Epithelial cell of umbilical artery (primary cell): ENCODE data around the gene KRTAP7-1. TPM values are rescaled to one million over a fixed set of nuclear protein-coding genes. Genes with fewer than 3 reads are reported as not detected.

Source experiments
- total RNA-seq: library from RNA; depleted of rRNA; stranded (reverse); fragments of >200 nt; gene quantifications from 2 replicates; pipeline ENCODE4 v1.2.3, GENCODE V29; 2014

The KRTAP7-1 gene
- total RNA-seq = not detected in 2 replicates

GRCh38 chr21:30829659-30830058 is at the start of gene KRTAP7-1:
Gene KRTAP7-1 (minus strand): TSS chr21:30829759. CDS start chr21:30829698, 61 bp downstream.

GRCh38 chr21:30813174-30813573 is 16.4 kb downstream of the KRTAP7-1 start, which contains the start of gene KRTAP8-1:
Gene KRTAP8-1 (minus strand): TSS chr21:30813274. CDS start chr21:30813220, 54 bp downstream.

Other genes with a start within 250 kb of the KRTAP7-1 start
- gene KRTAP22-2, start 239.4 kb downstream of the KRTAP7-1 start, total RNA-seq = not detected in 2 replicates
- gene KRTAP6-3, start 237.3 kb downstream of the KRTAP7-1 start, total RNA-seq = not detected in 2 replicates
- gene KRTAP6-2, start 230.9 kb downstream of the KRTAP7-1 start, total RNA-seq = not detected in 2 replicates
- not detected in 2 replicates for gene KRTAP22-1, start 228.7 kb downstream of the KRTAP7-1 start, total RNA-seq
- gene KRTAP6-1, start 215.8 kb downstream of the KRTAP7-1 start, total RNA-seq = not detected in 2 replicates
- gene KRTAP20-1, start 213.3 kb downstream of the KRTAP7-1 start, total RNA-seq = not detected in 2 replicates
- gene KRTAP20-4, start 209.1 kb downstream of the KRTAP7-1 start, total RNA-seq = not detected in 2 replicates
- not detected in 2 replicates for gene KRTAP20-2, start 194.6 kb downstream of the KRTAP7-1 start, total RNA-seq
- not detected in 2 replicates for gene KRTAP20-3, start 186.9 kb downstream of the KRTAP7-1 start, total RNA-seq
- not detected in 2 replicates for gene KRTAP21-3, start 111.0 kb downstream of the KRTAP7-1 start, total RNA-seq
- gene KRTAP21-2, start 82.5 kb downstream of the KRTAP7-1 start, total RNA-seq = not detected in 2 replicates
- gene KRTAP21-1, start 74.3 kb downstream of the KRTAP7-1 start, total RNA-seq = not detected in 2 replicates
- not detected in 2 replicates for gene KRTAP8-1, start 16.5 kb downstream of the KRTAP7-1 start, total RNA-seq
- not detected in 2 replicates for gene KRTAP11-1, start 51.8 kb upstream of the KRTAP7-1 start, total RNA-seq
- gene KRTAP19-8, start 208.7 kb upstream of the KRTAP7-1 start, total RNA-seq = not detected in 2 replicates